Measurements from ENCODE around the gene CCN6. TPM values are rescaled to one million over a fixed set of nuclear protein-coding genes. Genes with fewer than 3 reads are reported as not detected.

CCN6 gene
- total RNA-seq, 1 experiment from 2014 or later = not detected

DNA sequence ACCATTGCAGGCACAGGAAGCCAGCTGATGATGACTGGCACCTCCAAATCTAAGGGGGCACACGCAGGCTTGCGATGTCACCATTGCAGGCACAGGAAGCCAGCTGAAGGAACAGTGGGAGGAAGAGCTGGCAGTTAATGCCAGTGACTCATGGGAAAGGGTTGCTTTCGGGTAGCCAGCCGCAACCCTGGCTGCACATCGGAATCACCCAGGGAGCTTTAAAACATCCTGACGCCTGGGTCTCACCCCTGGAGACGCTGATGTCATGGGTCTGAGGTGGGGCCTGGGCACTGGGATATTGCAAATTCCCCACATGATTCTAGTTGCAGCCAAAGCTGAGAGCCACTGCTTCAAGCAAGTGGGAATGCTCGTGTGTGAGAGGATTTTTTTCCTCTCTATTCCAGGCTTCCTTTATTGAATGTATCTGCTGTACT, 16.1 kb upstream of the CCN6 start:
- intact Hi-C loops (cut with micrococcal nuclease) = no loop called here
- Mint-ChIP-seq H3K27me3 (ENCODE audit: insufficient read depth, unreplicated experiment) (peaks cover 11% of the 10 kb centered on the region), H3K27ac (ENCODE audit: low read depth, unreplicated experiment) (no peak overlapping the region), H3K4me1 (ENCODE audit: insufficient read depth, unreplicated experiment) (peaks cover 6% of the 10 kb centered on the region), H3K4me3 (ENCODE audit: unreplicated experiment) (no peak overlapping the region), H3K36me3 (ENCODE audit: insufficient read depth, unreplicated experiment) (no peaks in the 10 kb centered on the region), H3K9me3 (ENCODE audit: unreplicated experiment) (no peaks in the 10 kb centered on the region)
- peak; percentile 86 for DNase-seq (ENCODE audit: unreplicated experiment)
- no TSS peak for BruUV-seq (replicated peaks)
- TF ChIP-seq, protein P1, sequence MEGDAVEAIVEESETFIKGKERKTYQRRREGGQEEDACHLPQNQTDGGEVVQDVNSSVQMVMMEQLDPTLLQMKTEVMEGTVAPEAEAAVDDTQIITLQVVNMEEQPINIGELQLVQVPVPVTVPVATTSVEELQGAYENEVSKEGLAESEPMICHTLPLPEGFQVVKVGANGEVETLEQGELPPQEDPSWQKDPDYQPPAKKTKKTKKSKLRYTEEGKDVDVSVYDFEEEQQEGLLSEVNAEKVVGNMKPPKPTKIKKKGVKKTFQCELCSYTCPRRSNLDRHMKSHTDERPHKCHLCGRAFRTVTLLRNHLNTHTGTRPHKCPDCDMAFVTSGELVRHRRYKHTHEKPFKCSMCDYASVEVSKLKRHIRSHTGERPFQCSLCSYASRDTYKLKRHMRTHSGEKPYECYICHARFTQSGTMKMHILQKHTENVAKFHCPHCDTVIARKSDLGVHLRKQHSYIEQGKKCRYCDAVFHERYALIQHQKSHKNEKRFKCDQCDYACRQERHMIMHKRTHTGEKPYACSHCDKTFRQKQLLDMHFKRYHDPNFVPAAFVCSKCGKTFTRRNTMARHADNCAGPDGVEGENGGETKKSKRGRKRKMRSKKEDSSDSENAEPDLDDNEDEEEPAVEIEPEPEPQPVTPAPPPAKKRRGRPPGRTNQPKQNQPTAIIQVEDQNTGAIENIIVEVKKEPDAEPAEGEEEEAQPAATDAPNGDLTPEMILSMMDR (IDR thresholded peaks at IDR 0.05; ENCODE audit: unreplicated experiment) = no peak
- ChIA-PET POLR2A (interaction anchor here (0.7 to 1.0 kb wide), 2 partner anchors 30 to 327 kb away, joined by 3 to 4 read pairs; no protein-coding TSS in a partner anchor), CTCF (interaction anchor here (0.6 to 6.5 kb wide), 7 partner anchors 10 to 409 kb away, joined by 3 to 47 read pairs (median 3); no protein-coding TSS in a partner anchor)

DNA sequence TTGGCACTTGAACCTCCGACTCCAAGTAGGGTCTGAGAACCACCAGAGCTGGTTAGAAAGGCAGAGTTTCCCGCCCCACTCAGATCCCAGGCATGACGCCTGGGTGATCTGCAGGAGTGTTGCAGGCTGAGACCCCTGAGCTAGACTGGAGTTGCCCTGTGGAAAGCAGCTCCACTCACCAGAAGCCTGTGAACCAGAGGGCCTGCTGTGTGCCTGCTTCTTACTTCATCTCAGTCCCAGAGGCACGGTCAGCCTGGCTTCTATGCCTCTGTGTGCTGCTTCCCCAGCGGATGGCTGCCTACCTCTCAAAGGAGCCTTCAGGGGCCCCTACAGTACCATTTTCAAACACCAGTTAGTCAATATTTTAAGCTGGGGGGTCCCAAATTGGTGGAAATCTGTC, 15.6 kb upstream of the CCN6 start:
- Mint-ChIP-seq H3K27ac (ENCODE audit: low read depth, unreplicated experiment) (no peak overlapping the region), H3K9me3 (ENCODE audit: unreplicated experiment) (no peaks in the 10 kb centered on the region), H3K27me3 (ENCODE audit: insufficient read depth, unreplicated experiment) (peaks cover 8% of the 10 kb centered on the region), H3K4me3 (ENCODE audit: unreplicated experiment) (no peak overlapping the region), H3K36me3 (ENCODE audit: insufficient read depth, unreplicated experiment) (no peaks in the 10 kb centered on the region), H3K4me1 (ENCODE audit: insufficient read depth, unreplicated experiment) (peaks cover 6% of the 10 kb centered on the region)
- POLR2A ChIA-PET = interaction anchor here (0.7 to 1.0 kb wide), 2 partner anchors 29 to 328 kb away, joined by 3 to 4 read pairs; no protein-coding TSS in a partner anchor
- BruUV-seq (replicated peaks) = no TSS peak
- TF ChIP-seq, protein P1 (IDR thresholded peaks at IDR 0.05; ENCODE audit: unreplicated experiment) = no peak
- CTCF ChIA-PET = interaction anchor here (0.6 to 6.5 kb wide), 6 partner anchors 10 to 409 kb away, joined by 3 to 47 read pairs (median 4); no protein-coding TSS in a partner anchor
- no peak for DNase-seq (ENCODE audit: unreplicated experiment)
- intact Hi-C loops (cut with micrococcal nuclease) = no loop called here

DNA sequence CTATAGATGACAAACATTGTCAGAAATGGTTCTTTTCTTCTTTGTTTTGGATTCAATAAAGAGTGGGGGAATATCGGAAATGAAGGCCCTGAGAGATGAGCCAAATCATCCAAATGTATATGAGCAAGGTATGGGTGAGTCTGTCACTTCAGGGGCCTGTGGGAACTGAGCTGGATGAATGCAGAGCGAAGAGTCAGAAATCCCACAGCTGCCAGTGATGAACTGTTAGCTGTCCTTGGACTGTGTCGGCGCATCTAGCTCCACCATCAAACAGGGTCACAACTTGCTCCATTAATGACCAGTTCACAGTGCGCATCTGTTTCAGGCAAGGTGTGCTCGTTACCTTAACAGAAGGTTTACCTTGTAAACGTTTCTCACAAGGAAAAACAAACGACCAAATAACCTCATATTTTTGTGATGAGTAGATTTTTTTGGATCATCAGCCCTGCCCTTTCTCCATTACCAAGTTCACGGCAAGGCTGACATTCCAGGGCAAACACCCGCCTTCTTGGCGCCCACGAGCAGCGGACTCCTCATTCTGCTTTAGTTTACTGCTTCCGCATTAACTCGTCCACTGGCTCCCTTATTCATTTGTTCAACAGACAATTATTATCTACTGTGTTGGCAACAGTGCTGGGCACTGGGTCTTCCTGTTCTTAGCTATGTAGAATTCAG, 15.0 kb upstream of the CCN6 start:
- H3K27ac Mint-ChIP-seq (ENCODE audit: low read depth, unreplicated experiment) = no peak overlapping the region
- ChIA-PET CTCF (interaction anchor here (0.6 to 6.5 kb wide), 11 partner anchors 8 to 410 kb away, joined by 3 to 136 read pairs (median 3); no protein-coding TSS in a partner anchor), POLR2A (no interaction called here)
- intact Hi-C loops (cut with micrococcal nuclease) = no loop called here
- TF ChIP-seq, protein P1 (IDR thresholded peaks at IDR 0.05; ENCODE audit: unreplicated experiment) = no peak
- H3K4me3 Mint-ChIP-seq (ENCODE audit: unreplicated experiment) = no peak overlapping the region
- H3K36me3 Mint-ChIP-seq (ENCODE audit: insufficient read depth, unreplicated experiment) = no peaks in the 10 kb centered on the region
- H3K4me1 Mint-ChIP-seq (ENCODE audit: insufficient read depth, unreplicated experiment) = peaks cover 6% of the 10 kb centered on the region
- peaks cover 2% of the 10 kb centered on the region for H3K27me3 Mint-ChIP-seq (ENCODE audit: insufficient read depth, unreplicated experiment)
- BruUV-seq (replicated peaks) = no TSS peak
- H3K9me3 Mint-ChIP-seq (ENCODE audit: unreplicated experiment) = no peaks in the 10 kb centered on the region
- DNase-seq (ENCODE audit: unreplicated experiment) = no peak

DNA sequence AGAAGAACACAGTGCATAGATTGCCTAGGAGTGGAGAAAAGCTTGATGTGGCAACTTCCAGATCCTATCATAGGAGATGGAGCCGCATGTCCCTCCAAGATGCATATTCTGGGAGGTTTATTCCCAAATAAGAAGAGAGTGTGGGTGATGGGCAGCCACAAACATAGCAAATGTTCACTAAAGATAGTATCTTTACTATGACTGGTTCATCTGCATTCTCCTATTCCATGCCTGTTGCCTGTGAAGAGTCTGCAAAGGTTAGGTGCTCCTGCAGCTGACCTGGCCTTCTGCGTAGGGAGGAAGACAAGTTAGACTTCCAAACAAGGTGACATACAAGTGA, 14.5 kb upstream of the CCN6 start:
- intact Hi-C loops (cut with micrococcal nuclease) = no loop called here
- POLR2A ChIA-PET = no interaction called here
- H3K27me3 Mint-ChIP-seq (ENCODE audit: insufficient read depth, unreplicated experiment) = no peaks in the 10 kb centered on the region
- H3K4me3 Mint-ChIP-seq (ENCODE audit: unreplicated experiment) = no peak overlapping the region
- CTCF ChIA-PET = interaction anchor here (0.6 to 6.5 kb wide), 7 partner anchors 8 to 329 kb away, joined by 3 to 136 read pairs (median 4); no protein-coding TSS in a partner anchor
- H3K4me1 Mint-ChIP-seq (ENCODE audit: insufficient read depth, unreplicated experiment) = peaks cover 6% of the 10 kb centered on the region
- no peaks in the 10 kb centered on the region for H3K9me3 Mint-ChIP-seq (ENCODE audit: unreplicated experiment)
- no TSS peak for BruUV-seq (replicated peaks)
- TF ChIP-seq, protein P1 (IDR thresholded peaks at IDR 0.05; ENCODE audit: unreplicated experiment) = no peak
- H3K36me3 Mint-ChIP-seq (ENCODE audit: insufficient read depth, unreplicated experiment) = no peaks in the 10 kb centered on the region
- no peak for DNase-seq (ENCODE audit: unreplicated experiment)
- no peak overlapping the region for H3K27ac Mint-ChIP-seq (ENCODE audit: low read depth, unreplicated experiment)
